Calu3 (cell line): ENCODE results near the gene PPM1L. TPM values are rescaled to one million over a fixed set of nuclear protein-coding genes. Genes with fewer than 3 reads are reported as not detected.

Experiments
- BruUV-seq: library from RNA; stranded (reverse); fragments of 400-500 nt; replicated peaks from 2 replicates; lab custom pipeline; 2021; lab: Mats Ljungman, UMichigan
- CTCF ChIA-PET: fragments of 300-600 bp; sonication (Branson Sonifier 250); formaldehyde crosslinking; loops from one replicate; lab custom pipeline; 2022; ENCODE audit warnings: antibody characterized with exemption; lab: Charles Lee
- DNase-seq: peaks from one replicate; pipeline ENCODE4 v3.0.0; 2022
- H3K27ac Mint-ChIP-seq: one replicate; pipeline ENCODE4 v1.8.0; 2022; ENCODE audit warnings: mixed read lengths; ENCODE audit not compliant: unreplicated experiment
- H3K27me3 Mint-ChIP-seq: one replicate; pipeline ENCODE4 v1.8.0; 2022; ENCODE audit warnings: mixed read lengths; ENCODE audit not compliant: unreplicated experiment
- H3K36me3 Mint-ChIP-seq: one replicate; pipeline ENCODE4 v1.8.0; 2022; ENCODE audit warnings: mild to moderate bottlenecking, moderate library complexity, mixed read lengths; ENCODE audit not compliant: insufficient read depth, unreplicated experiment
- H3K4me1 Mint-ChIP-seq: one replicate; pipeline ENCODE4 v1.8.0; 2022; ENCODE audit warnings: mild to moderate bottlenecking, low read depth, mixed read lengths; ENCODE audit not compliant: unreplicated experiment
- H3K4me3 Mint-ChIP-seq: one replicate; pipeline ENCODE4 v1.8.0; 2022; ENCODE audit warnings: mild to moderate bottlenecking, low read depth, moderate library complexity, mixed read lengths; ENCODE audit not compliant: unreplicated experiment
- H3K9me3 Mint-ChIP-seq: one replicate; pipeline ENCODE4 v1.8.0; 2022; ENCODE audit warnings: low read depth, mixed read lengths; ENCODE audit not compliant: unreplicated experiment
- intact Hi-C: fragments of 100-400 bp; cut with micrococcal nuclease; formaldehyde crosslinking; loops from one replicate; pipeline ENCODE4 v1.10.0; 2022; ENCODE audit not compliant: unreplicated experiment
- total RNA-seq: library from RNA; stranded (reverse); gene quantifications from 2 replicates; pipeline ENCODE4 v1.2.3, GENCODE V29; 2022
- TF ChIP-seq, protein P1 (sequence below): fragments of 200-600 bp; IDR thresholded peaks from one replicate; pipeline ENCODE4 v1.8.0; 2022; ENCODE audit warnings: antibody characterized with exemption; ENCODE audit not compliant: unreplicated experiment

The PPM1L gene
- total RNA-seq, 1 experiment from 2014 or later: 18.4 TPM

GRCh38 chr3:160735826-160736225 is 20.2 kb upstream of the PPM1L start:
- BruUV-seq: no TSS peak
- no peaks in the 10 kb centered on the region for H3K4me1 Mint-ChIP-seq
- H3K27ac Mint-ChIP-seq: no peak overlapping the region
- no peaks in the 10 kb centered on the region for H3K27me3 Mint-ChIP-seq
- no peak for DNase-seq
- TF ChIP-seq, protein P1, sequence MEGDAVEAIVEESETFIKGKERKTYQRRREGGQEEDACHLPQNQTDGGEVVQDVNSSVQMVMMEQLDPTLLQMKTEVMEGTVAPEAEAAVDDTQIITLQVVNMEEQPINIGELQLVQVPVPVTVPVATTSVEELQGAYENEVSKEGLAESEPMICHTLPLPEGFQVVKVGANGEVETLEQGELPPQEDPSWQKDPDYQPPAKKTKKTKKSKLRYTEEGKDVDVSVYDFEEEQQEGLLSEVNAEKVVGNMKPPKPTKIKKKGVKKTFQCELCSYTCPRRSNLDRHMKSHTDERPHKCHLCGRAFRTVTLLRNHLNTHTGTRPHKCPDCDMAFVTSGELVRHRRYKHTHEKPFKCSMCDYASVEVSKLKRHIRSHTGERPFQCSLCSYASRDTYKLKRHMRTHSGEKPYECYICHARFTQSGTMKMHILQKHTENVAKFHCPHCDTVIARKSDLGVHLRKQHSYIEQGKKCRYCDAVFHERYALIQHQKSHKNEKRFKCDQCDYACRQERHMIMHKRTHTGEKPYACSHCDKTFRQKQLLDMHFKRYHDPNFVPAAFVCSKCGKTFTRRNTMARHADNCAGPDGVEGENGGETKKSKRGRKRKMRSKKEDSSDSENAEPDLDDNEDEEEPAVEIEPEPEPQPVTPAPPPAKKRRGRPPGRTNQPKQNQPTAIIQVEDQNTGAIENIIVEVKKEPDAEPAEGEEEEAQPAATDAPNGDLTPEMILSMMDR: no peak
- CTCF ChIA-PET: interaction anchor here (0.7 kb wide), 1 partner anchor 57 kb away, joined by 7 read pairs; no protein-coding TSS in a partner anchor
- no peaks in the 10 kb centered on the region for H3K36me3 Mint-ChIP-seq
- intact Hi-C loops: no loop called here
- no peak overlapping the region for H3K4me3 Mint-ChIP-seq
- peaks cover 3% of the 10 kb centered on the region for H3K9me3 Mint-ChIP-seq

DNA sequence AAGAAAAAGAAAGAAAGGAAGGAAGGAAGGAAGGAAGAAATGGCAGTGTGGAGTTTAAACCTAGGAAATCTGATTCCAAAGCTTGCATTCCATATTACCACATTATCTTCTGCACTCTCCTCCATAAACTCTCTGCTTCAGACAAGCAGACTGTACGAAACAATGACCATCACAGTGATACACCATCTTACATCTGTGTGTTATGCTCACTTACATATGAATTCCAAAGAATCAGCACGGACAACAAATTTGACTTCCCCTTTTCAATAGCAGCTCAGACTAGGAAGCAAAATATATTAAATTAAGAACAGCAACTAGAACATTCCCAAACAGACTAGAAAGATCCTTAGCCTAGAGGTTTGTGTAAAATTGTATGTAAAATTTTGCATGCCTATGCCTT is 18.0 kb upstream of the PPM1L start:
- intact Hi-C loops: no loop called here
- Mint-ChIP-seq H3K36me3 (no peaks in the 10 kb centered on the region), H3K27ac (no peak overlapping the region), H3K4me1 (no peaks in the 10 kb centered on the region), H3K4me3 (no peak overlapping the region), H3K27me3 (no peaks in the 10 kb centered on the region), H3K9me3 (no peaks in the 10 kb centered on the region)
- BruUV-seq: no TSS peak
- no peak for DNase-seq
- TF ChIP-seq, protein P1: no peak
- CTCF ChIA-PET: interaction anchor here (0.6 to 0.7 kb wide), 4 partner anchors 16 to 226 kb away, joined by 3 to 6 read pairs (median 4); no protein-coding TSS in a partner anchor

DNA sequence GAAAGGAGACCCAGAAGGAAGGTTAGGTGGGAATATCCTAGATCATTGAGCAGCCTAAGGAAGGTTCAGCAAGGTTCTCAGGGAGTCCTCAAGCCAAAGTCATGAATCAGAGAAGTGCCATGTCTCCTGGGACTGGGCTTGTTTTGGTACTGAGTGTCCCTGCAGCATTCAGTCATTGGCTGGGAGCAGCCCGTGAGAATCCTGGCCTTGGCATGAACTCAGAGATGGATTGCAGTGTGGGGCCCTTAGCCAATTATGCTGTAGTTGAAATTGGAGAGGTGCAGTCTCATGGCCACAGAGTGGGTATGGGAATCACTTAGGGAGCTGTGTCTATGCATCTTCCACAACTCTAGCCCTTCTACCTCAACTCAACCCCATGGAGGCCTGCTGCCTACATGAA is 17.0 kb upstream of the PPM1L start:
- TF ChIP-seq, protein P1: no peak
- H3K4me3 Mint-ChIP-seq: no peak overlapping the region
- H3K36me3 Mint-ChIP-seq: no peaks in the 10 kb centered on the region
- H3K27me3 Mint-ChIP-seq: no peaks in the 10 kb centered on the region
- no peak for DNase-seq
- CTCF ChIA-PET: no interaction called here
- no TSS peak for BruUV-seq
- H3K27ac Mint-ChIP-seq: no peak overlapping the region
- H3K9me3 Mint-ChIP-seq: no peaks in the 10 kb centered on the region
- intact Hi-C loops: no loop called here
- H3K4me1 Mint-ChIP-seq: no peaks in the 10 kb centered on the region

DNA sequence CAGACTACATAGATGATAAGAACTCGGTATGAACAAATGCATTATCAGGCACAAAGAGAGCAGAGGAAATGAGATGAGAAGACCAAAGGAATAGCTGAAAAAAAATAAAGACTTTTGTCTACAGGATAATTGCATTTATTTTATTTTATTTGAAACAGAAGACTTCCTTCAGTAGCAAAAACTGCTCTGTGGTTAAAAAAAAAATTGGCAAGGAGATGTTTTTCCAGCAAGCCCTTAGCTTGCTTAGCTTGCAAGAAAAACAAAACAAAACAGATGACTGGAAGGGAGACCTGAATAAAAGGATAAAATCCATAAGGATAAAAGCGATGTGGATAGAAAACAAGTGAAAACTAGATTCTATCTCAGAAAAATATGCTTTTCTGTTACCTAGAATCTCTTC is 9.1 kb upstream of the PPM1L start:
- CTCF ChIA-PET: no interaction called here
- TF ChIP-seq, protein P1: no peak
- Mint-ChIP-seq H3K4me3 (no peak overlapping the region), H3K4me1 (peaks cover 36% of the 10 kb centered on the region), H3K27ac (no peak overlapping the region), H3K9me3 (no peaks in the 10 kb centered on the region), H3K27me3 (no peaks in the 10 kb centered on the region), H3K36me3 (no peaks in the 10 kb centered on the region)
- no TSS peak for BruUV-seq
- intact Hi-C loops: no loop called here
- DNase-seq: no peak
